Keratinocyte (primary cell): ENCODE measurements around the gene POFUT2. TPM values are rescaled to one million over a fixed set of nuclear protein-coding genes. Genes with fewer than 3 reads are reported as not detected.

Experiments used
- DNase-seq: peaks from one replicate; pipeline ENCODE4 v3.0.0-alpha.2; 2011; ENCODE audit warnings: low read depth, missing footprints, low spot score
- FAIRE-seq: peaks from 2 replicates; lab custom pipeline; 2011; peaks lifted over from hg19 to GRCh38; lab: Jason Lieb, UNC
- H2AFZ ChIP-seq: 2 replicates; pipeline ENCODE4 v1.6.0; 2012; ENCODE audit warnings: low read length, control low read depth, inconsistent platforms; ENCODE audit not compliant: control insufficient read depth
- H3K27ac ChIP-seq: 2 replicates; pipeline ENCODE4 v1.5.1; 2011; ENCODE audit warnings: low read length; ENCODE audit not compliant: control insufficient read depth, insufficient read depth
- H3K27me3 ChIP-seq: 3 replicates; pipeline ENCODE4 v1.6.0; 2011; ENCODE audit warnings: low read length; ENCODE audit not compliant: control insufficient read depth, insufficient read depth; ENCODE audit errors: extremely low read depth
- H3K36me3 ChIP-seq, 2 experiments: 2 replicates in 1 of 2; 3 replicates in 1 of 2; pipeline ENCODE4 v1.5.1; 2011; ENCODE audit warnings: low read length in 2 of 2, mild to moderate bottlenecking in 1 of 2; ENCODE audit not compliant: control insufficient read depth in 2 of 2, insufficient read depth in 2 of 2; ENCODE audit errors: extremely low read depth in 1 of 2
- H3K4me1 ChIP-seq: 3 replicates; pipeline ENCODE4 v1.5.1; 2011; ENCODE audit warnings: low read length; ENCODE audit not compliant: control insufficient read depth, insufficient read depth; ENCODE audit errors: extremely low read depth
- H3K4me2 ChIP-seq: 3 replicates; pipeline ENCODE4 v1.6.0; 2011; ENCODE audit warnings: low read depth, low read length; ENCODE audit not compliant: control insufficient read depth, insufficient read depth; ENCODE audit errors: extremely low read depth
- H3K4me3 ChIP-seq, 3 experiments: fragments of 200-600 bp in 1 of 3; sonication (generic) in 1 of 3; 2 replicates in 2 of 3; 3 replicates in 1 of 3; pipeline ENCODE4 v1.5.1; 2011 to 2016; ENCODE audit warnings: low read length in 3 of 3, mild to moderate bottlenecking in 3 of 3, control low read depth in 2 of 3, inconsistent platforms in 1 of 3, low read depth in 1 of 3, mixed read lengths in 1 of 3, mixed run types in 1 of 3, moderate library complexity in 1 of 3; ENCODE audit not compliant: control insufficient read depth in 2 of 3, insufficient read depth in 2 of 3; ENCODE audit errors: extremely low read depth in 1 of 3
- H3K79me2 ChIP-seq: 2 replicates; pipeline ENCODE4 v1.6.0; 2012; ENCODE audit warnings: low read length; ENCODE audit not compliant: control insufficient read depth, insufficient read depth
- H3K9ac ChIP-seq: 3 replicates; pipeline ENCODE4 v1.6.0; 2011; ENCODE audit warnings: low read length; ENCODE audit not compliant: control insufficient read depth, insufficient read depth; ENCODE audit errors: extremely low read depth
- H3K9me1 ChIP-seq: 3 replicates; pipeline ENCODE4 v1.6.0; 2011; ENCODE audit warnings: low read length; ENCODE audit not compliant: control insufficient read depth, insufficient read depth; ENCODE audit errors: extremely low read depth
- H3K9me3 ChIP-seq: 2 replicates; pipeline ENCODE4 v1.5.1; 2012; ENCODE audit warnings: low read depth, low read length; ENCODE audit not compliant: control insufficient read depth
- H4K20me1 ChIP-seq: 3 replicates; pipeline ENCODE4 v1.6.0; 2011; ENCODE audit warnings: low read length; ENCODE audit not compliant: control insufficient read depth, insufficient read depth; ENCODE audit errors: extremely low read depth
- CTCF ChIP-seq, 3 experiments: IDR thresholded peaks in 1 of 3; conservative IDR thresholded peaks in 1 of 3; optimal IDR thresholded peaks in 1 of 3; 2 replicates in 2 of 3; 3 replicates in 1 of 3; pipeline versions ENCODE3 to v1.5.1; 2011; ENCODE audit warnings: low read length in 3 of 3, mild to moderate bottlenecking in 3 of 3, moderate library complexity in 2 of 3, control low read depth in 1 of 3, inconsistent platforms in 1 of 3; ENCODE audit not compliant: insufficient read depth in 2 of 3; ENCODE audit errors: extremely low read depth in 1 of 3
- EZH2 ChIP-seq: IDR thresholded peaks from one replicate; pipeline ENCODE4 v1.6.1; 2012; ENCODE audit warnings: inconsistent platforms, mild to moderate bottlenecking, low read length, moderate library complexity
- dilution Hi-C: fragments of 300-500 bp; cut with MboI; formaldehyde crosslinking; loops from one replicate; pipeline ENCODE4 v1.7.0; 2020; ENCODE audit warnings: low sequenced_read_pairs; ENCODE audit not compliant: extremely low pct_ligation_motif_present
- polyA plus RNA-seq, 5 experiments: library from polyadenylated mRNA; depleted of rRNA in 3 of 5; stranded (reverse) in 3 of 5; stranded (forward) in 1 of 5; unstranded in 1 of 5; fragments of >200 nt; gene quantifications; 1 replicate in 1 of 5; 2 replicates in 3 of 5; 3 replicates in 1 of 5; pipeline versions ENCODE4 v1.2.1 to v1.2.3, GENCODE V29; 2011 to 2012; ENCODE audit warnings: missing spikeins in 2 of 5, low read depth in 1 of 5, low replicate concordance in 1 of 5

The POFUT2 gene
- polyA plus RNA-seq, 1 donor (not counting 4 experiments of a cell fraction or from before 2014, with no cell fraction given) = 8.8 TPM

- Histone ChIP-seq H4K20me1 (no peaks in the 10 kb centered on the region), H3K4me3 (no peak overlapping the region), H2AFZ (no peak overlapping the region), H3K4me2 (no peak overlapping the region), H3K9me3 (no peaks in the 10 kb centered on the region), H3K9ac (no peak overlapping the region), H3K79me2 (no peaks in the 10 kb centered on the region), H3K36me3 (no peaks in the 10 kb centered on the region), H3K4me1 (peaks cover 15% of the 10 kb centered on the region), H3K9me1 (no peaks in the 10 kb centered on the region), H3K27ac (no peak overlapping the region), H3K27me3 (peaks cover 30% of the 10 kb centered on the region)
- DNase-seq (no peak), FAIRE-seq (no peak)
- no peak for TF ChIP-seq CTCF (optimal IDR thresholded peaks at IDR 0.05 in 1 of 3, IDR thresholded peaks at IDR 0.05 in 1 of 3, conservative IDR thresholded peaks at IDR 0.05 in 1 of 3; ENCODE audit: extremely low read depth in 1 of 3, insufficient read depth in 2 of 3, low read length in 3 of 3)
- TF ChIP-seq EZH2 = no peak
- dilution Hi-C loops = no loop called here
These were observed 39.3 kb upstream of the POFUT2 start for GRCh38 chr21:45326891-45327440.

GRCh38 chr21:45326169-45326851 is 38.6 kb upstream of the POFUT2 start:
- no peaks in the 10 kb centered on the region for H3K79me2 ChIP-seq
- no peak overlapping the region for H2AFZ ChIP-seq
- no peak overlapping the region for H3K27ac ChIP-seq
- no peaks in the 10 kb centered on the region for H4K20me1 ChIP-seq
- no peaks in the 10 kb centered on the region for H3K9me3 ChIP-seq
- no peak overlapping the region for H3K4me2 ChIP-seq
- peaks cover 32% of the 10 kb centered on the region for H3K27me3 ChIP-seq
- H3K36me3 ChIP-seq = no peaks in the 10 kb centered on the region
- FAIRE-seq (no peak), DNase-seq (no peak)
- H3K4me1 ChIP-seq = peaks cover 15% of the 10 kb centered on the region
- dilution Hi-C loops = no loop called here
- H3K9me1 ChIP-seq = no peaks in the 10 kb centered on the region
- H3K9ac ChIP-seq = no peak overlapping the region
- TF ChIP-seq EZH2 (no peak), CTCF (optimal IDR thresholded peaks at IDR 0.05 in 1 of 3, IDR thresholded peaks at IDR 0.05 in 1 of 3, conservative IDR thresholded peaks at IDR 0.05 in 1 of 3; ENCODE audit: extremely low read depth in 1 of 3, insufficient read depth in 2 of 3, low read length in 3 of 3) (no peak)
- no peak overlapping the region for H3K4me3 ChIP-seq
